ENCODE results near the gene RBM34. TPM values are rescaled to one million over a fixed set of nuclear protein-coding genes. Genes with fewer than 3 reads are reported as not detected.
"Not testable (repeated sequence)": the region's sequence is repeated elsewhere in the genome, so short reads cannot be mapped to it uniquely, and the experiment has no call there.

RBM34 gene
- total RNA-seq, 2 donors from 2014 or later = 132 to 142 TPM

GRCh38 chr1:235090406-235091069 is 70.5 kb downstream of the RBM34 start:
- no peak for ATAC-seq
- no peaks in the 10 kb centered on the region for H3K9me3 Mint-ChIP-seq
- peak in 1 of 2 donors; percentile 42 for DNase-seq (ENCODE audit: low spot score in 2 of 2)
- H3K27ac Mint-ChIP-seq = peak overlapping the region in 1 of 2 donors; percentile 41
- H3K36me3 Mint-ChIP-seq = no peaks in the 10 kb centered on the region

DNA sequence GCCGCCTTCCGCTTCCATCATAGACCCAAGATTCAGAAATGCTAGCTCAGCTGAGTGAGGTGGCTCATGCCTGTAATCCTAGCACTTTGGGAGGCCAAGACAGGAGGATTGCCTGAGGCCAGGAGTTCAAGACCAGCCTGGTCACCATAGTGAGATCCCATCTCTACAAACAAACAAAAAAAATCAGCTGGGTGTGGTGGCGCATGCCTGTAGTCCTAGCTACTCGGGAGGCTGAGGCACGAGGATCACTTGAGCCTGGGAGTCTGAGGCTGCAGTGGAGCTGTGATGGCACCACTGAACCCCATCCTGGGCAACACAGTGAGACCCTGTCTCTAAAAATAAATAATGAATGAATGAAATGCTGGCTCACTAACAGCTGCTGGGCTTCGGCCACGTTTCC is 72.1 kb downstream of the RBM34 start:
- H3K27ac Mint-ChIP-seq = no peak overlapping the region
- DNase-seq (ENCODE audit: low spot score in 2 of 2) (peak in 1 of 2 donors; percentile 38), ATAC-seq (no peak)
- H3K9me3 Mint-ChIP-seq = no peaks in the 10 kb centered on the region
- H3K36me3 Mint-ChIP-seq = no peaks in the 10 kb centered on the region

DNA sequence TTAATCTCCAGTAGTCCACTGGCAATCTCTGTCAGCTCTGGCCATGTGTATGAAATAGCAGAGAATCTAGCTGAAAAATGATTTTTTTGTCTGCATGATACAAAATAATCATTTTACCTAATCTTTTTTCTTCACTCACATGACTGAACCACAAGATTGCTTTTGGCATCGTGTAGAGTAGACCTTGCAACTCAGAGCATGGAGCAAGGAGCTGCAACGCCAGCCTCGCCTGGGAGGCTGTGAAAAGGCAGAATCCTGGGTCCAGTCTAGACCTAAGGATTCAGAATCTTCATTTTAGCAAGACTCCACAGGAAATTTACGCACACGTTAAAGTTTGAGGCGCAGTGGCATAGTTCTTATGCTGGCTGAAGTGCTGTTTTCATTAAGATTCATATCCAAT is 72.6 kb downstream of the RBM34 start:
- no peak for ATAC-seq
- no peaks in the 10 kb centered on the region for H3K9me3 Mint-ChIP-seq

GRCh38 chr1:235087906-235088305 is 73.1 kb downstream of the RBM34 start:
- no peak for ATAC-seq
- H3K9me3 Mint-ChIP-seq = no peaks in the 10 kb centered on the region
- no peak overlapping the region for H3K27ac Mint-ChIP-seq
- no peaks in the 10 kb centered on the region for H3K36me3 Mint-ChIP-seq
- DNase-seq (ENCODE audit: low spot score in 2 of 2) = no peak

More for the DNA sequence above, 72.6 kb downstream of the RBM34 start:
- Mint-ChIP-seq H3K27ac (no peak overlapping the region), H3K36me3 (no peaks in the 10 kb centered on the region)
- DNase-seq (ENCODE audit: low spot score in 2 of 2) = peak in 1 of 2 donors; percentile 13

- H3K9me3 Mint-ChIP-seq; H3K36me3 Mint-ChIP-seq; ATAC-seq; DNase-seq (ENCODE audit: low spot score in 2 of 2); H3K27ac Mint-ChIP-seq: not testable (repeated sequence)
These were observed 75.5 kb downstream of the RBM34 start for GRCh38 chr1:235085411-235086117.

Other genes starting within 250 kb of the RBM34 start
- 100 to 1,000 TPM; 144 to 147 TPM for gene TOMM20, start 32.4 kb downstream of the RBM34 start, total RNA-seq
- gene ARID4B, start 166.9 kb upstream of the RBM34 start, total RNA-seq = 10 to 100 TPM; 58.4 to 65.7 TPM
- 10 to 100 TPM; 33.6 to 36.1 TPM for gene GGPS1, start 167.3 kb upstream of the RBM34 start, total RNA-seq
- 10 to 100 TPM; 26.9 to 28.8 TPM for gene TBCE, start 206.2 kb upstream of the RBM34 start, total RNA-seq

All from activated naive CD4-positive, alpha-beta T cell treated with anti-CD3 and anti-CD28 coated beads, Interleukin-2, amount 50 U/mL, for 72 hours (primary cell).